ENCODE results near the gene MRPL24.
"Not testable (repeated sequence)": the region's sequence is repeated elsewhere in the genome, so short reads cannot be mapped to it uniquely, and the experiment has no call there.

The MRPL24 gene

DNA sequence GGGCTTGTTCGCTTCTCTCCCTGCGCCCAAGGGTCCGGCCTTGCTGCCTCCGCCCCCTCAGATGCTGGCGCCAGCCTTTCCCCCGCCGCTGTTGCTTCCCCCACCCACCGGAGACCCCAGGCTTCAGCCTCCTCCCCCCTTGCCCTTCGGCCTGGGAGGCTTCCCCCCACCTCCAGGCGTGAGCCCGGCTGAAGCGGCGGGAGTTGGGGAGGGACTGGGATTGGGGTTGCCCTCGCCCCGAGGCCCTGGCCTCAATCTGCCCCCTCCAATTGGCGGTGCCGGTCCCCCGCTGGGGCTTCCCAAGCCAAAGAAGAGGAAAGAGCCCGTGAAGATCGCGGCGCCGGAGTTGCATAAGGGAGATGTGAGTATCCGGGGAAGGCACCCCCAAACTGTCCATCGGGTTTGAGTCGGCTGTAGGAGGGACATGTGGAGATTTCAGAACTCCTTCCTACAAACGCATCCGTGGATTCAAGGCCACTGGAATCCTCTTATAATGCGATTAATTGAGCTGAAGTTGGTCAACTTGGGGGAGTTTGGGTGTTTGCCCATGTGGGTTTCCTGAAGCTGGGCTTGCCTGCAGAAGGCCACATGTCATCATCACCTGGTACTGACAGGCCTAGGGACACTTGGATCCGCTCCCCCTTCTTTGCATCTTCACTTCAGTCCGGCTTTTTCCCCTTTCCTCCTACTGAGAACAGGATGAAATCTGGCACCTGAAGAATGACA, 27.2 kb upstream of the MRPL24 start:
- DNase-seq: peak in 1 of 2 experiments; percentile 70

DNA sequence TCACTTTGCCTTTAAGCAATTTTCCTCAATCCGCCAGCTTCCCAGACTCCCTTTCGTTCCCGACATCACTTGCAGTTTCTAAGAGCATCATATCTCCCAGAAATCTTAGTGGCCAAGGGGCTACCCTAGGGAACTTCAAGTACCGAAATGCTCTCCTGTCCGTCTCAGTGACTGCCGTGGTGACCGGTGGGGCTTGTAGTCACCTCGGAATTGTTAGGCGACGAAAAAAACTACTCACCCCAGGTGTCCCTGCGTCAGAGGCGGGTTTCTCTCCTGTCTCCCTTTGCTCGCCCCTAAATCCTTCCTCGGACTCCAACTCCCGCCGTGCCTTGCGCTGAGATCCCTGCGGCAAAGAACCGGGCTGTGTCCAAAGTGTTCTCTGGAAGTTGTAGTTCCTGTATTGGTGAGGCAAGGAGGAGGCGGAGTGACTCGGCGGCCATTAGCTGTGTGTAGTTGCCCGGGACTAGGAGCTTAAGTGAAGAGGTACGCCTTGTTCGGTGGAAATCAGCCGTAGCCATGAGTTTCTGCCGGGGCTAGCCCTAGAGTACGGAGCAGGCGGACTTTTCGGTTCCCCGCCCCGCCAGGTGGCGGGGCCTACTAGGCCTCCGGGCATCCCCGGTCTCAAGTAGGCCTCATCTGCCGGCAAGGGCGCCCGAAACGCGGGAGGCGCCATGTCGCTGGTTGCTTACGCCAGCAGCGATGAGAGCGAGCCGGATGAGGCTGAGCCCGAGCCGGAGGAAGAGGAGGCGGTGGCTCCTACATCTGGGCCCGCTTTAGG, 26.4 kb upstream of the MRPL24 start, which contains the start of gene PRCC:
Gene PRCC (plus strand): TSS at position 435 of the 778 bp plus-strand sequence. CDS start 237 bp downstream, at position 672.
- peak; percentile 99 for DNase-seq
- TF ChIP-seq POLR2A (IDR thresholded peaks at IDR 0.05; ENCODE audit: low read length) (peak; percentile 58), GATA1 (IDR thresholded peaks at IDR 0.05; ENCODE audit: low read depth, low read length) (no peak)

More for the DNA sequence above, 27.2 kb upstream of the MRPL24 start:
- no peak for TF ChIP-seq POLR2A (IDR thresholded peaks at IDR 0.05; ENCODE audit: low read length)
- TF ChIP-seq GATA1 (IDR thresholded peaks at IDR 0.05; ENCODE audit: low read depth, low read length): no peak

DNA sequence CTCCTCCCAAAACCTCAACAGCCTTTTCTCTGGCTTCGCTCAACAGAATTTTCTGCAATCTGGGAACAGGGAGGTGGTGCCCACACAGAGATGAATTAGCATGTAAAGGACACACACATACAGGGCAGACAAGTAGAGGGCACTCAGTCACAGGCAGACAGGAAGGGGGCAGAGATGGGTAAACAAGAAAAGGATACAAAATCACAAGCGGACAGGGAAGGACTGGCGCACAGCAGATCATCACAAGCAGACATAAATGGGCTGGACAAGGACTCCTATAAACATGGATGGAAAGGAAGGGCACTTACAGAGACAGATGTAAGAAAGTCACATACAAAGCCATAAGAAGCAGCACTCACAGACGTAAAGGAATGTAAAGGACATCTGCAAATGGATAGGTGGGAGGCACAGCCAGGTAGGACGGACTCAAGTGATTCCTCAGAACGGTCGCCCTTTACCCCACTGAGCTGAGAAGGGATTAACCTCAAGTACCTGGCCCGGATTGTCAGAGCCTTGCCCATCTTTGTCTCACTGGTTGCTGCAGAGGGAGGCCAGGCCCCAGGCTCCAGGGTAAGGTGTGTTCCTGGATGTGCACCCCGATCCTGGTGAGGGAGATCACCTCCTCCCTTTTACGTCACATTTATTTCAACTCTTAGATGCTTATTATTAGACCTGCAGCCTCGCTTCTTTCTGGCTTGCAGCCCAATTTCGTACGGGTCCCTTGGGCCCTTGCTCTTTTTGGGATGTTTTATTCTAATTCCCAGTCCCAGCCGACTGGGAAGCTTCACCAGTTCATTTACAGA, 25.6 kb upstream of the MRPL24 start:
- DNase-seq: no peak
- TF ChIP-seq POLR2A (IDR thresholded peaks at IDR 0.05; ENCODE audit: low read length): no peak
- no peak for TF ChIP-seq GATA1 (IDR thresholded peaks at IDR 0.05; ENCODE audit: low read depth, low read length)

DNA sequence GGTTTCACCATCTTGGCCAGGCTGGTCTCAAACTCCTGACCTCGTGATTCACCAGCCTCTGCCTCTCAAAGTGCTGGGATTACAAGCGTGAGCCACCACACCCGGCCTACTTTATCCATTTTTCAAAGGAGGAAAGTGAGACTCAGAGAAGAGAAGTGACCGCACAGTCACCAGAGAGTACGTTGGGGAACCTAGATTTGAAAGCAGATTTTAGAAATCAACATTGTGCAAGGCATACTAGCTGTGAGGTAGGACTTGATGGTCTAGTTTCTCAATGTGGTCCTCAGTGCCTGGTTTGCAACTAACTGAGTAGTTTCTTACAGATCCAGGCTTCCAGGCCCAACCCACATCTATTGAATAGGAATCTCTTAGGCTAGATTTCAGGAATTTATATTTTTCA, 24.8 kb upstream of the MRPL24 start:
- DNase-seq: no peak
- TF ChIP-seq POLR2A (IDR thresholded peaks at IDR 0.05; ENCODE audit: low read length) (no peak), GATA1 (IDR thresholded peaks at IDR 0.05; ENCODE audit: low read depth, low read length) (no peak)

DNA sequence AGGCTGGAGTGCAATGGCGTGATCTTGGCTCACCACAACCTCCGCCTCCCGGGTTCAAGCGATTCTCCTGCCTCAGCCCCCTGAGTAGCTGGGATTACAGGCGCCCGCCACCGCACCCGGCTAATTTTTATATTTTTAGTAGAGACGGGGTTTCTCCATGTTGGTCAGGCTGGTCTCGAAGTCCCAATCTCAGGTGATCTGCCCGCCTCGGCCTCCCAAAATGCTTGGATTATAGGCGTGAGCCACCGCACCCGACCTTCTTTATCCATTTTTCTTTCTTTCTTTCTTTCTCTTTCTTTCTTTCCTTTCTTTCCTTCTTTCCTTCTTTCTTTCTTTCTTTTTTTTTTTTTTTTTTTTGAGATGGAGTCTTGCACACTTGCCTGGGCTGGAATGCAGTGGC, 24.2 kb upstream of the MRPL24 start:
- not testable (repeated sequence) for DNase-seq

DNA sequence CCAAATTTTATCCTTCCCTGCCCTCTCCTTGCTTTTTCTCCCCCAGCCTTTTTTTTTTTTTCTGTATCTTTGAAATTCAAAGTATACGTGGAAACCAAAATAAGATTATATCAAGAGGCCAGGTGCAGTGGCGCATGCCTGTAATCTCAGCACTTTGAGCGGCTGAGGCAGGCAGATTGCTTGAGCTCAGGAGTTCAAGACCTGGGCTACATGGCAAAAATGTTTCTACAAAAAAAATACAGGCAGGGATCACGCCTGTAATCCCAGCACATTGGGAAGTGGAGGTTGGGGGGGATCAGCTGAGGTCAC, 19.9 kb upstream of the MRPL24 start:
- TF ChIP-seq POLR2A (IDR thresholded peaks at IDR 0.05; ENCODE audit: low read length) (no peak), GATA1 (IDR thresholded peaks at IDR 0.05; ENCODE audit: low read depth, low read length) (no peak)
- no peak for DNase-seq

DNA sequence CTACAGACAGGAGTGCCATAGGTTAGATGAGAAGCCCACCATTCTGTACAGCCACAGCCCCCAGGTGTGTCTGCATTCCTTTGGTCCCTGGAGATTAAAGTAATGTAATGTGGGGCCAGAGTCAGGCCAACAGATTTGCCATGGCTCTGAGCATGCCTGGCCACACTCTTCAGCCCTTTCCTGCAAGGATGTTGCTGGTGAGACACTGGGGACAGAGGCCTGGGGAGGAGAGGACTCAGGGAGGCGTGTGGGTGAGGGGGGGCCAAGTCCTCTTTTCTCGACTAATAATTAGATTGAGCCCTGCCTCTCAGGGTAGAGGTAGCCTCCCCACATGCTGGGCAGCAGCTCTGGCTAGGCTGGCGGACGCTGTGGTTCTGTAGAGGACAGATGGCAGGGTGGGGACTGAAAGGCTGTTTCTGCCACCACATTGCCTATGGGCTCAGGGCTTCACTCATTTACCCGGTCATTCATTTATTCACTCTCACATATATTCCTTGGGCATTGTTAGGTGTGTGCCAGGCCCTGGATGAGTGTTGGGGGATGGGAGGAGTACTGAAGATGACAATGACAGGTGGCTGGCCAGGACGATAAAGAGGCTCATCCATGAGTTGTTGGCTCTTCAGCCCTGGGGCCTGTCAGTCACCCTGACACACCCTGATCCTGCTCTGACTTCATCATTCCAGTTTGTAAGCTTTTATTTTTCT, 19.4 kb upstream of the MRPL24 start:
- TF ChIP-seq POLR2A (IDR thresholded peaks at IDR 0.05; ENCODE audit: low read length) (peak; percentile 26), GATA1 (IDR thresholded peaks at IDR 0.05; ENCODE audit: low read depth, low read length) (no peak)
- DNase-seq: no peak

DNA sequence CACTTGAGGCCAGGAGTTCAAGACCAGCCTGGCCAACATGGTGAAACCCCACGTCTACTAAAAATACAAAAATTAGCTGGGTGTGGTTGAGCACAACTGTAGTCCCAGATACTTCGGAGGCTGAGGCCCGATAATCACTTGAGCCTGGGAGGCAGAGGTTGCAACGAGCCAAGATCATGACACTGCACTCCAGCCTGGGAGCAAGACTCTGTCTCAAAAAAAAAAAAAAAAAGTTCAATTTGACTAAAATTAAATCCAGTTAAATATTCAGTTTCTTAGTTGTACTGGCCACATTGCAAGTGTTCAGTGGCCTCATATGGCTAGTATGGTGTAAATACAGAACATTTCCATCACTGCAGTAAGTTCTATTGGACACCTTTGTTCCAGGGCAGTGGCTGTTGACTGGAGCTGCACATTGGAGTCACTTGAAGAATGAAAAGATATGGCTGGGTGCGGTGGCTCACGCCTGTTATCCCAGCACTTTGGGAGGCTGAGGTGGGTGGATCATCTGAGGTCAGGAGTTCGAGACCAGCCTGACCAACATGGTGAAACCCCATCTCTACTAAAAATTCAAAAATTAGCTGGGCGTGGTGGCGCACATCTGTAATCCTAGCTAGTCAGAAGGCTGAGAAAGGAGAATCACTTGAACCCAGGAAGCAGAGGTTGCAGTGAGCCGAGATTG, 16.8 kb upstream of the MRPL24 start:
- peak; percentile 76 to 85 for DNase-seq

DNA sequence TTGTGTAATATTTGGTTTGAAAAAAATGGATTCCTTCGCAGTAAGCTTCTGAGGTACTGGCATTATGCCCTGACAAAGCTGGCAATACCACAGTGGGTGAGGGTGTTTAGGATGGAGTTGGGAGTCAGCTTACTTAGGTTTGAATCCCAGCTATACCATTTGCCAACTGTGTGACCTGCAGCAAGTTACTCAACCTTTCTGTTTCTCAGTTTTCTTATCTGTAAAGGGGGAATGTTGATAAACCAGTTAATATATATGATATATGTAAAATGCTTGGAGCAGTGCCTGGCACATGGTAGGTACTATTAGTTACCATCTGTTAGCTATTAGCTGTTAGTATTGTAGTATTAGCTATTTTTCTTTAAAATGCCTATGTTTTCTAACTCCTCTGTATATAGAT, 15.5 kb upstream of the MRPL24 start:
- no peak for TF ChIP-seq GATA1 (IDR thresholded peaks at IDR 0.05; ENCODE audit: low read depth, low read length)
- no peak for TF ChIP-seq POLR2A (IDR thresholded peaks at IDR 0.05; ENCODE audit: low read length)
- no peak for DNase-seq

DNA sequence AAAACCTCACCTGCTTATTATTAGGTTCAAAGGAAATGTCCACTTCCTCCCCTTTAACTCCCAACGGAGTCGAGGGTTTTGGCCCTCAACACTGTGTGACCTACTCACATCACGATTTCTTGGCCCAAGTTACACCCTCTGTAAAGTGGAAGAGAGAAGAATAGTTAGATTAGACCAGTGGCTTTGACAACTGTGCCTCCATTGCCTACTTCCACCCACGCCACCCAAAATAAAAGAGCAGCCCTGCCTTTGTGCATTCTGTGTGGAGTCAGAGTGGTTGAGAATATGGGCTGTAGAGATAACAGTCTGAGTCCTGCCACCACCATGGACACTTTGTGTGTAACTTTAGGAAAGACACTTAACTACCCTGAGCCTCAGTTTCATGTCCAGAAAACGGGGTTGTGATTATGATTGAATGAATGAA, 14.7 kb upstream of the MRPL24 start:
- no peak for TF ChIP-seq GATA1 (IDR thresholded peaks at IDR 0.05; ENCODE audit: low read depth, low read length)
- TF ChIP-seq POLR2A (IDR thresholded peaks at IDR 0.05; ENCODE audit: low read length): no peak
- peak; percentile 60 to 75 for DNase-seq

DNA sequence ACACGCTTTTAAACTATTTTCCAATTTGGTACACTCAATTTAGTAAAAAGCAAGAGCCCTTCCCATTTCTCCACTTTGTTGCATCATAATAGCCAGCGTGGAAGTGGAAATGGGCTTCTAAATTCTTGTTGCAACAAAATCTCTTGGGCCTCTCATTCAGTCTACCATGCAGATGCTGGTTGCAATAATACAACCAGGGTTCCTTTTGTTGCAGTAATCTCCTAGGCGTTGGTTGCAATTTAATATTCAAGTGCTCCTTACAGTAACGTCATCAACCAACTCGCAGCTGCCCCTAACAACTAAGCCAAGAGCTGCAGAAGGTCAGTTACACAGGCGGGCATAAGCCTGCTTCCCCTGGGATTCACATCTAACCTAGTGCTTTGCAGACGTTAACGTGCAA, 13.3 kb upstream of the MRPL24 start:
- no peak for TF ChIP-seq GATA1 (IDR thresholded peaks at IDR 0.05; ENCODE audit: low read depth, low read length)
- TF ChIP-seq POLR2A (IDR thresholded peaks at IDR 0.05; ENCODE audit: low read length): no peak
- DNase-seq: no peak

DNA sequence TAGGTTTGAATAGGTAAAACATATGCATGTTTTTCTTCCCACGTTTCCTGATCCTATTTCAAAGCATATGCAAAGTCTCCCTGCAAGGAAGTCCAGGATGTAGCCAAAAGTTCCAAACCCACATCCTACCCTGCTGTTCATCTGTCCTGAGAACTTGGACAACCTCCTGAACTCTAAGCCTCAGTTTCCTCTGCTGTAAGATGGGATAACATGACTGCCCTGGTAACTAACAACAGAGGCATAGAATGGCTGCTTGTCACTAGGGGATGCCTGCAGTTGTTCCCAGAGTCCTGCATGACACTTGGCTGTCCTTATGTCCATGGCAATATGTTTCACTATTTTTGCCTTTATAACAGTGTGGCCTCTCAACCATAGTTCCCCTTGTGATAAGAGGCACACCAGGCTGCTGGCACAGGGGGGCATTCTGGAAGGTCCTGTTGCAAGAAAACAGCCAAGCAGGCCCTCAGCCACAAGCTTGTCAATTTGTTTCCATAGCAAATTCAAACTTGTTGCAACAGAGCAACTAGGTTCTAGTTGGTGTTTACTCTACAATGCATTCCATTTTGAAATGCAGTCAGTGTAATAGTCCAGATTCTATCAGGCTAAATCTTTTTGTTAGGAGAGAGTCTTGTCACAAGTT, 12.1 kb upstream of the MRPL24 start:
- DNase-seq: peak in 1 of 2 experiments; percentile 49
- TF ChIP-seq GATA1 (IDR thresholded peaks at IDR 0.05; ENCODE audit: low read depth, low read length): no peak
